Measurements from ENCODE around the gene NEURL4. TPM values are rescaled to one million over a fixed set of nuclear protein-coding genes. Genes with fewer than 3 reads are reported as not detected.
"Not testable (repeated sequence)": the region's sequence is repeated elsewhere in the genome, so short reads cannot be mapped to it uniquely, and the experiment has no call there.

The NEURL4 gene
- total RNA-seq, 1 donor from 2014 or later = 23.3 TPM

DNA sequence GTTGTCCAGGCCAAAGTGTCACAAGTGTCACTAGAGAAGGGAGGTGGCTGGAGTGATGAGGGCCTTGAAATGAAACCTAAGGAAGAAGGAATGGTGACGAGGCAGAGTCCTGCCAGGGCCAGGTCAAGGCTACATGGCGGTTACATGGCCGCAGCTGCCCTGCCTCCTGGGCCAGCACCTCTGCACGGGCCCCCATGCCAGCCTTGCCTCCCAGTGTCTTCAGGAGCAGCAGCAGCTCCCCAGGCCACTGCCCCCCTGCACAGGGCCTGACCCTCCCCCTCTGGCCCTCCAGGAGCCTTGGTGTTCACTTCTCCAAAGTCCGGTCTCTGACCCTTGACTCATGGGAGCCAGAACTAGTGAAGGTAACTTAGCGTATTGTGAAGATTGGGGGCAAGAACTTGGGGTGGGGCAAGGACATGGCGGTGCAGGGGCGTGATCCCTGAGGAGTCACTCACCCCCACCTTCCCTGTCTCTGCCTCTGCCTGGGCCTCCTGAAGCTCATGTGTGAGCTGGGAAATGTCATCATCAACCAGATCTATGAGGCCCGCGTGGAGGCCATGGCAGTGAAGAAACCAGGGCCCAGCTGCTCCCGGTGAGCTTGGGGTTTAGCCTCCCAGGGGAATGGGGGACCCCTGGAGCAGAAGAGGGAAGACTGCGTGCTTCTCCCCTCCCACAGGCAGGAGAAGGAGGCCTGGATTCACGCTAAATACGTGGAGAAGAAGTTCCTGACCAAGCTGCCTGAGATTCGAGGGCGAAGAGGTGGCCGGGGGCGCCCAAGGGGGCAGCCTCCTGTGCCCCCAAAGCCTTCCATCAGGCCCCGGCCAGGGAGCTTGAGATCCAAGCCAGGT is 18.7 kb upstream of the NEURL4 start:
- DNase-seq = no peak

DNA sequence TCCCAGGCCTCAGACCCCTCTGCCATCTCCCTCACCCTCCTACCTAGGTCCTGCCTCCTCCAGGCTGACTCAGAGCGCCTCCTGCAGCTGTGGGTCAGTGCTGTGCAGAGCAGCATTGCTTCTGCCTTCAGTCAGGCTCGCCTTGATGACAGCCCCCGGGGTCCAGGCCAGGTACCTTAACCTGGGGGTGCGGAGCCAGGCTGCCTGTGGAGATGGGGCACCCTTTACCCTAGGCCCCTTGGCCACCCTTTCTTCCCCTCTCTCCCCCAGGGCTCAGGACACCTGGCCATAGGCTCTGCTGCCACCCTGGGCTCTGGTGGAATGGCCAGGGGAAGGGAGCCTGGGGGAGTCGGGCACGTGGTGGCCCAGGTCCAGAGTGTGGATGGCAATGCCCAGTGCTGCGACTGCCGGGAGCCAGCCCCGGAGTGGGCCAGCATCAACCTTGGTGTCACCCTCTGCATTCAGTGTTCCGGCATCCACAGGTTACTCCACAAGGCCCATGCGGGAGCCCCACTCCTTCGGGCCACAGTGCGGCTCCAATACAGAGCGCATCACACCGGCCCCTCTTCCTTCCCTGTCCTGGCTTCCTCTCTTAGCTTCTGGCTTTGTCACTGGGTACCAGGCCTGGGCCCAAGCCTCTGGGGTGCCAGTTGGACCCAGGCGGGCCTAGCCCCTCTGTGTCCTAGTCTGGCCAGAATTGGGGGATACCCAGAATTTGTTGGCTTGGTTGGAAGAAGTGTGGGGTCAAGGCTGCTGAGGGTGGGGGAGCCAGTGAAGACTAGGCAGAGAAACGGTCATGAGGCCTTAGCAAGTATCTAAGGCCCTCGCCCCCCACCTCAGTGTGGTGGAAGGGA is 17.9 kb upstream of the NEURL4 start:
- DNase-seq = no peak

DNA sequence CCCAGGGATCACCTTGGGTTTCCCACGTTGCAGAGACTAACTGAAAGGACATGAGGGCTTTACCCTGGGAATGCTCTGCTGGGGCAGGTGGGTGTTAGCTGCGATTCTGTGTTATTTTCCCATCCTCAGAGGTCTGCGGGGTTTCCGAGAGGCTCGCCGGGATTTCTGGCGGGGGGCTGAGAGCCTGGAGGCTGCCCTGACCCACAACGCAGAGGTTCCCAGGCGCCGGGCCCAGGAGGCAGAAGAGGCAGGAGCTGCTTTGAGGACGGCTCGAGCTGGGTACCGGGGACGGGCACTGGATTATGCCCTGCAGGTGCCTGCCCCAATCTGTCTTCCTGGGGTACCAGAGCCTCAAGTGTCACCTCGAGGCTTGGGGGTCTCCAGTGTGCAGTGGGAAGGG is 14.1 kb upstream of the NEURL4 start:
- no peak for DNase-seq

DNA sequence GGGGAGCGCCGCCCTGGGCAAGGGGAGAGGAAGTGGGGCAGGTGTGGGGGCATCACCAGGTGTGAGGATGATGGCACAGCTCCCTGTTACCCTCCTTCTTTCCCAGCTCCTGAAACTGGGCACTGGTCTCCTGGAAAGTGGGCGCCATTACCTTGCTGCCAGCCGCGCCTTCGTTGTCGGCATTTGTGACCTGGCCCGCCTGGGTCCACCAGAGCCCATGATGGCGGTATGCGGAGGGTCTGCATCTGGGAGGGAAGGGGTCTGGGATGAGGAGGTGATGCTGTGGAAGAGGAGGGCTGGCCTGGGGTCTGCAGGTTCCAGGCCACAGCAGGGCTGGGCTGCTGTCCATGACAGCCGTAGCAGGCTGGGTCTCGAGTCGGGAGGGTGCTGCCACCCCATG is 12.7 kb upstream of the NEURL4 start:
- no peak for DNase-seq

DNA sequence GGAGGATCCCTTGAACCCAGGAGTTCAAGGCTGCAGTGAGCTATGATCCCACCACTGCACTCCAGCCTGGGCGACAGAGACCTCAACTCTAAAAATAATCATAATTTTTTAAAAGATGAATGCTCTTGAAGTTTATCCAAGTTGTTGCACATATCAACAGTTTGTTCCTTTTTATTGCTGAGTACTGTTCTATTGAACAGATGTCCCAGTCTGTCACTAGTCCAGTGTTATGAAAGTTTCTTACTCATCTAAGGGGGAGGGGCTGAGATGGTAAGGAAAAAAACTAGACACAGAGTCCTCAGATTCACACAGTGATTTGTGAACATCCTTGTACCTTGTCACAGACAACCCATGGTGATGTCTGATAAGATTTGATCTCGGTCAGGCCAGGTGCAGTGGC is 11.0 kb upstream of the NEURL4 start:
- DNase-seq = no peak

DNA sequence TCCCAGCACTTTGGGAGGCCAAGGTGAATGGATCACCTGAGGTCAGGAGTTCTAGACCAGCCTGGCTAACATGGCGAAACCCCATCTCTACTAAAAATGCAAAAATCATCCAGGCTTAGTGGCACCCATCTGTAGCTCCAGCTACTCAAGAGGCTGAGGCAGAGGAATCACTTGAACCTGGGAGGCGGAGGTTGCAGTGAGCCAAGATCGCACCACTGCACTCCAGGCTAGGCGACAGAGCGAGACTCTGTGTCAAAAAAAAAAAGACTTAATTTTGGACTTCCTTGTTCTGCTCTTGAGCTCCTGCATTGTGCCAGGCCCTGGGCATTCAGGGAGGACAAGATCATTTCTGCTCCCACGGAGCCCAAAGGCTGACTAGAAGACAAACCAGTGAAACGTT is 8.5 kb upstream of the NEURL4 start:
- DNase-seq = not testable (repeated sequence)

DNA sequence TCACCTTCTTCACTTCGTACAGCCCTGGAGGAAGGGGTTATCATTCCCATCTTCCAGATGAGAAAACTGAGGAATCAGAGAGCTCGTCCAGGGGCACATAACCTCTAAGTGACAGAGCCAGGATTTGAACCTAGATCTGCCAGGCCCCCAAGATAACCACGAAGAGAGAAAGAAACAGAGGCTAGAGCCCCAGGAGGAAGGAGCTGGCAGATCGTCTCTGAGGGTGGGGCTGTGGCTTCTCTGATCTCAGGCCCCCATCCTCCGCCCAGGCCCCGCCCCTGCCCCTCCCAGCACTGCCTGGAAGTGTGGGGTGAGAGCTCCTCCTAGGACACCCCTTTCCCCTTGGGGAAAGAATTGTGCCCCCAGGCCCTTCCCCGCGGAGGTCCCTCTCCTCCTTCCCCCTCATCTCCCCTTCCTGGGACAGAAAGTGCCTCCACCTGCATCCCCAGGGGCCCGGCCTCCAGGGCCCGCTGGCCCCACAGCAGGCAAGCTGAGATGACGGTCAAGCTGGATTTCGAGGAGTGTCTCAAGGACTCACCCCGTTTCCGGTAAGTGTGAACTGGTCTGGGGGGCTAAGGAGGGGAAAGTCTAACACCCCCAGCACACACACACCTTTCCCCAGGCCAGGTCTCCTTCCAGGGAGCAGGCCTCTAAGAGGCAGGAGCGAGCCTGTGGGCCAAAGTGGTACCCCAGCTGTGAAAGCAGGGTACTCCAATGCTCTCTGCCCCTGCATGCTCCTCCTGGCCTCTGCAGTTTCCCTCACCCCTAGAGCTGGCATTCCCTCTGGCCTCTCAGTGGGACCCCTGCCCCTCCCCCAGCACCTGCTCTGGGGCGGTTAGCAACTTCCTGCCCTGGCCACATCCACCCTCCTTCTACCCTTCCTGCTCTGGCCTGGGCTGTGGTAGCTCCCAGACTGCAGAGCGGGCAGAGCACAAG is 7.4 kb upstream of the NEURL4 start, which contains the start of gene ACAP1:
Gene ACAP1 (plus strand): TSS at position 290 of the 936 bp plus-strand sequence. CDS start 206 bp downstream, at position 496.
- no peak for DNase-seq

DNA sequence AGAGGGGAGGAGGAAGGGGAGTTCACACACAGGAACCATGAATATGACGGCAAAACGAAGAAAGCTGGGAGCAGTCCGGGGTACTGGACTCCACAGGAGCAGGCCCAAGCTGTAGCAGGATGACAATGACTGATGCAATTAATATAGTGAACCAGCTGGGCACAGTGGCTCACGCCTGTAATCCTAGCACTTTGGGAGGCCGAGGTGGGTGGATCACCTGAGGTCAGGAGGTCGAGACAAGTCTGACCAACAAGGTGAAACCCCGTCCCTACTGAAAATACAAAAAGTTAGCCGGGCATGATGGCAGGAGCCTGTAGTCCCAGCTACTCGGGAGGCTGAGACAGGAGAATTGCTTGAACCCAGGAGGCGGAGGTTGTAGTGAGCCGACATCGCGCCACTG is 6.6 kb upstream of the NEURL4 start:
- not testable (repeated sequence) for DNase-seq

DNA sequence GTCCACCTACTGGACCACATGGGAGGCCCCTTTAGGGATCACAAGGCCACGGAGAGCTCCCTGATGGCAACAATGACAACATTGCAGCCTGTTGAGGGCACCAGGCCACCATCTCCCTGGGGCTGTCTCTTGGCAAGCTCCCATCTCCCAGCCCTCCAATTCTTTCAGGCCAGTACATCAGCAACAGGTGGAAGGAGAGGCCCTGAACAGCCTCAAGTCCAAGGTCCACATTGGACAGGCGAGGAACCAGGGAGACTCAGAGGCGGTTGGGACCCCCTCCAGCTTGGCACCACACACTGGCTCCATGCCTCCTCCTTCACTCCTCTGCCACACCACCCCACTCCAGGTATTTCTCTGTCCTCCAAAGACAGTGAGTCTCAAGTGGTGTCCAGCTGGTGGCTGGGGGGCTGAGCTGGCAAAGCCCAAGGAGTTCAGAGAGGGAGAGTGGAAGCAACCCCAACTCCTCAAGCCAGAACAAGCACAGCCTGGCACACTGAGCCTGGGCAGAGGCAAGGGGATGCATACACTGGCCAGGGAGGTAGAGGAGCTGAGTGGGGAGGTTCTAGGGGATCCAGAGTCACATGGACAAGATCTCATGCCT is 5.9 kb upstream of the NEURL4 start:
- no peak for DNase-seq

DNA sequence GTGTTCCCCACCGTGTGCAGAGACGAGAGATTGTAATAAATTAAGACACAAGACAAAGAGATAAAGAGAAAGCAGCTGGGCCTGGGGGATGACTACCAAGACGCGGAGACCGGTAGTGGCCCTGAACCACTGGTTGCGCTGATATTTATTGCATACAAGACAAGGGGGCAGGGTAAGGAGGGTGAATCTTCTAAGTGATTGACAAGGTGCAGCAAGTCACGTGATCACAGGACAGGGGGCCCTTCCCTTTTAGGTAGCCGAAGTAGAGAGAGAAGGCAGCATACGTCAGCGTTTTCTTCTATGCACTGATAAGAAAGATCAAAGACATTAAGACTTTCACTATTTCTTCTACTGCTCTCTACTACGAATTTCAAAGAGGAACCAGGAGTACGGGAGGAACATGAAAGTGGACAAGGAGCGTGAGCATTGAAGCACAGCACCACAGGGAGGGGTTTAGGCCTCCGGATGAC is 3.5 kb upstream of the NEURL4 start:
- DNase-seq = not testable (repeated sequence)

DNA sequence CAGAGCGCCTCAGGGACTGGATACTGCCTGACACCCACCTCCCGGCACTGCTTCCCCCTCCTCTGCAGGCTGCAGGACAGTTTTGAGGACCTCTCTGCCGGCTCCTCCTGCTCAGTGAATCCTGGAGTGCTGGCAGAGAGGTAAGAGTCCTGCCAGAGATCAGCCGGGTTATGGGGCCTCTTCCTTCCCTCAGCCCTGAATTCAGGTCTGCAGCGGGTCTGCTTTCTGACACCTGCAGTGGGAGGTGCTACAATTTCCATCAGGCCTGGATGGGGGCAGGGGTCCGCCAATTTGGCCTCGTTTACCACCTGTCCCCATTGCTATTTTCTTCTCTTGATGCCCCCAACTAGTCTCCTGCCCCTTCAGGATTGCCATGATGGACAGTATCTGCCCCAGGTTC is 3.0 kb upstream of the NEURL4 start:
- no peak for DNase-seq

DNA sequence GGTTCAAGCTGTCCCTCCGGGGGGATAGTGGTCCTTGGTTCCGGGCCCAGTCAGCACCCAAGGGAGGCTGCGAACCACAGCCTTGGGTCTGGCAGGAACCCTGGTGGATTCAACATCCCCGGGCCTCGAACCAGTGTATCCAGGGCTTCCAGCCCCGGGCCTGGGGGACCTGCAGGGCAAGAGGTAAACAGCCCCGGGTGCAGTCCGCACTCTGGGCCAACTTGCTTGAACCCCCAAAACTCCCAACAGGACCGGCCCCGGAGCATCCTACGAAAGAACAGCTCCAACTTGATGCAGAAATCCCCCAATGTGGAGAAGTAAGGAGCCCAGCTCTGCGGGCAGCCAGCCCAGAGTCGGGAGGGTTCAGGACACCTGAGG is 1.5 kb upstream of the NEURL4 start:
- DNase-seq = no peak

DNA sequence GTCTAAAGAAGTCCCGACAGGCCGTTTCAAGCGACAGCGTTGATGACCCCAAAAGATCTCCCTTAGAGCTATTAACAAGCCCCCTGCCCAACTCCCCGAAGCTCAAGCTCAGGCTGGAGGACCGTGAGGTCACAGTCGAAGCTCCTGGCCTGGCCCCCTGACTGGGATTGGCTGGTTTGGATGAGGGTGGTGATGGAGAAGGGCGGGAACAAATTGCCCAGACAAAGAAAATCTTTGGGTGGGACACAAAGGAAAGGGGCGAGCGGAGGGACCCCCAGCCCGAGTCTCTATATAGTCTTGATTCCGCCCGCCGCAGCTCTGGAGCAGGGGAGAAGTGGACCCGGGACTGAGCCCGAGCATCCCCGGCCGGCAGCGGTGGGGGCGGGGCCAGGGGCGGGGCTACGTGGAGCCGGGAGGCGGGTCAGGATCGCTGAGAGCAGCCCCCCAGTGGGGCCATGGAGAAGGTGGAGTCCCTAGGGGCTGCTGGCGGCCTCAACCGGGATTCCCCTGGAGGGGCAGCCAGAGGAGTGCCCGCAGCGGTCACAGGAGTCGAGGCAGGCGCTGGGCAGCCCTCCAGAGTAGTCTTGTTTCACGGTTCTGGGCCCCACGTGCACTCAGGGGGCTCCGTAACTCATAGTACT is 982 bp upstream of the NEURL4 start:
- DNase-seq = peak; percentile 87

DNA sequence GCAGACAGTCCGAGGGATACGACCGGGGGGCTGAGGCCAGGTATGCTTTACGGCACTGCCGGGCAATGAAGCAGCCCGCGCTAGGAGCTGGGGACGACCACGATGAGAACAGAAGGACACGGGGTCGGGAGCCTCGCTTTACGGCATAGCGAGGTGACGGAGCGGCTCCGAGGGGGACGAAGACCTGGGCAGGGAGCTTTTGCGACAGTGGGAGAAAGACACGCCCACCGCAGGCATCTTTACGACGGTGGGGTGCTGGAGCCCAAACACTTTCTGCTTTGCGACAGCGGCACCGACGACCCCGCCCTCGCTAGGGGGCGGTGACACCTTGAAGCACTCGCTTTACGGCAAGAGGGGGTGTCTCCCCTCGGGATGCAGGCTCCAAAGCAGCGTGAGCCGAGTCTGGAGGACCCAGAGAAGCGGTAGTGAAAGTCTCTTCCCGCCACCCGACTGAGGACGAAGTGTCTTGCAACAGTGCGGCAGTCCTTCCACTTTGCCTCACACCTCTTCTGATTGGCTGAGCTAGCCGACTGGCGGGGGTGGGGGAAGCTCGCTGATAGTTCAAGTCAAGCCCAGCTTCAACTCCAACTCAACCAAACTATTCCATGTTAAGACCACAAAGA is 350 bp upstream of the NEURL4 start:
- peak; percentile 99 for DNase-seq

DNA sequence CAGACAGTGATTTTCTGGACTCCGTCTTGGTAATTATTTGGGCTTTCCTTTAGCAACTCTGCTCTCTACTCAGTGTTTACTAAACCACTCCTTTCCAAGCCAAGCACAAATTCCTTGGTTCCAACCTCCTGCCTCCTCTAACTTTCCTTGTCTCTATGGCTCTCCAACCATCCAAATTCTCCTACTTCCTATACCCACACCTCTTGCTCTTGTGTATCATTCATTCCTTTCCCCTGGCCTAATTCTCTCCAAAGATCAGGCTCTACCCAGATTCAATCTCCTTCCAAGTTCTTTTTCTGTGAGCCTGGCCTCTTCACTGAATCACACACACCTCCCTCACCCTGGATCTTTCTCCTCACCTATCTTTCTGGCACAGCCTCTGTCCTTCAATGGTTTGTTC is 1.1 kb downstream of the NEURL4 start:
- no peak for DNase-seq

DNA sequence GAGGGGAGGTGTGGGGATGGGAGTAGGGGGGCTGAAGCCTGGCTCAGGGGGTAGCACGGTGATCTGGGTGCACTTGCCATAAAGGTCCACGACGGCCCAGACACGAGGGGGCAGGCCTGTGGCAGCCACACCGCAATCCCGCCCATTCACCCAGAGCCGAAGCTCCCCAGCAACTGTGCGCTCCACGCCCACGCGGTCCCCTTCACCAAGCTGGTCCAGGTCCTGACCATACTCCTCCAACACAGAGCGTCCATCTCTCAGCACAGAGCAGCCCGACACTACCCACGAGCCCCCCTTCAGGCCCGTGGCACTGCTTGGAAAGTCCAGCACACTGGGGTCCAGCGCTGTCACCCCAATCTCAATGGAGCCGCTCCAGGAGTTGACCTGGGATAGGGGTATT is 1.6 kb downstream of the NEURL4 start:
- DNase-seq = no peak

DNA sequence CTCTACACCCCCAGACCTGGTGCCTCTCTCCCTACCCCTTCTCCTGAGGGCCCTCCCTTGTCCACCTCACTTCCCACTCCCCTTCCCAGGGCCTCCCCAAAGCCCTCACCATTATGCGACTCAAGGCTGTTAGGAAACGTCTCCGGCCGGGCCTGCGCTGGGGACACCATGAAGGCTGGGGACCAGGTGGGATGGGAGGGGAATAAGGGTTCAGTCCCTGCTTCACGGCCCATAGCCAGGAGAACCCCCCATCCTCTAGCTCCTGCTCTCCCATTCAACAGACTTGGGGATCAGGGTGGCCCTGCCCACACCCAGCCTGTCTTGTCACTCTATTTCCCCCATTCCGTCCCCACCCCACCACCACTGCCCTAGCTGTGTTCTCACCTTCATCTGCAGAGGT is 2.1 kb downstream of the NEURL4 start:
- no peak for DNase-seq

DNA sequence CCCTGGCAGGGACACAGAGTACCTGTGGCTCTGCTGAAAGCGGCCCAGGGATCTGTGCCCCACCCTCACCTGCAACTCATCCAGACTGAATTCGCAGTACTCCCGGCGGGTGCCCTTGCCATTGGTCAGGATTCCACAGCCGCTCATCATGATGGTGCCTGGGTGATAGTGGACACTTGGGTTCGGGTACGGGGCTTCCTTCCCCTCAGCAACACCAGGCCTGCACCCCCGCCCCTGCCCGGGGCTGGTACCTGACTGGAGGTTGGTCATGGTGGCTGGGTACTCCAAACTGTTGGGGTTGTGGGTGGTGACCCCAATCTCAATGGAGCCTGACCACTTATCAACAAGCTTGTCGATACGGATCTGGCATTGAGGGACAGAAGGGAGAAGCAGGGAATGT is 2.9 kb downstream of the NEURL4 start:
- DNase-seq = no peak

DNA sequence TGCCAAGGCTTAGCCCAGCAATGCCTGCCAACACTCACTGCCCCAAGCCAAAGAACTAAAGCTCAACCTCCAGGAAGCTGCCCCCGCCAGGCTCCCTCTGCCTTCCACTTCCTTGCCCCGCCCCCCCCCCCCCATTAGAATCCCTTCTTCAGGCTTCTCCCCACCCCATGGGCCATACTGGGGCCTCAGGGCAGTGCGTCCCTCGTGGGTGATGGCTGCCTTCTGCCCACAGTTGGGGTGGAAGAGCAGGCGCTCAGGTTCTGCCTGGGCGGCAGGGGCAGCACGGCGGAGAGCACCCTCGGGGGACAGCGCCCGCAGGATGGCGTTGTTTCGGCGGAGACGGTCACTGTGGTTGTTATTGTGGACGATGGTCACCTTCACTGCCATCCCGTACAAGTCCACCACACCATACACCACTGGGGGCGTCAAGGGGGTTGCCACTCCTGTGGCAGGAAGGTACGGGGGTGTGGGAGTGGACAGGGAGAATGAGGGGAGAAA is 4.1 kb downstream of the NEURL4 start:
- DNase-seq = no peak

DNA sequence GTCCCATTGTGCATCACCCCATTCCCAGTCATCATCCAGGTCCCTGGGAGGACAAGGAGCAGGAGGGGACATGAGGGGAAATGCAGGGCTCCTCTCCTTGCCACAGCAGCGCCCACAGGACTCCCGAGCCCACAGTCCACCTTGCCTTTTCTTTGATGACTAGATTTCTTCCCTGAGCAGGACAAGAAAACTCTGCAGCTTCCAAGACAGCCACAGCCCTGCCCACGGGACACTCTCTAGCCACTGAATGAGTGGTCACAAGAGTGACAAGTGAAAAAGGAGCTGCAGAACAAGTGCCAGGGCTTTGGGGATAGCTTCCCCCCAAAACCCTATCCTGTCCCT is 4.7 kb downstream of the NEURL4 start:
- DNase-seq = no peak
